Karpas-422 (cell line): Measurements from ENCODE around the gene TNFRSF17. TPM values are rescaled to one million over a fixed set of nuclear protein-coding genes. Genes with fewer than 3 reads are reported as not detected.

Experiments used
- DNase-seq: peaks from one replicate; pipeline ENCODE4 v3.0.0-alpha.2; 2015
- H2AFZ ChIP-seq: fragments of 200-600 bp; sonication (generic); 2 replicates; pipeline ENCODE4 v1.6.1; 2014; ENCODE audit warnings: antibody characterized with exemption, low read length, mixed read lengths
- H3K27ac ChIP-seq: fragments of 200-600 bp; sonication (generic); 2 replicates; pipeline ENCODE4 v1.5.1; 2014; ENCODE audit warnings: mild to moderate bottlenecking, low read length, moderate library complexity
- H3K27me3 ChIP-seq: fragments of 200-600 bp; sonication (generic); 2 replicates; pipeline ENCODE4 v1.6.1; 2014; ENCODE audit warnings: low read length, mixed read lengths
- H3K36me3 ChIP-seq: fragments of 200-600 bp; sonication (generic); 2 replicates; pipeline ENCODE4 v1.6.1; 2014; ENCODE audit warnings: low read length, mixed read lengths; ENCODE audit not compliant: insufficient read depth
- H3K4me1 ChIP-seq: fragments of 200-600 bp; sonication (generic); 2 replicates; pipeline ENCODE4 v1.6.1; 2014; ENCODE audit warnings: mild to moderate bottlenecking, low read length, mixed read lengths
- H3K4me2 ChIP-seq: fragments of 200-600 bp; sonication (generic); 2 replicates; pipeline ENCODE4 v1.6.1; 2014; ENCODE audit warnings: low read length, low read depth, mild to moderate bottlenecking; ENCODE audit not compliant: poor library complexity, severe bottlenecking
- H3K4me3 ChIP-seq: fragments of 200-600 bp; sonication (generic); 2 replicates; pipeline ENCODE4 v1.5.1; 2014; ENCODE audit warnings: mild to moderate bottlenecking, antibody characterized with exemption, low read length, mixed read lengths
- H3K79me2 ChIP-seq: fragments of 200-600 bp; sonication (generic); 2 replicates; pipeline ENCODE4 v1.6.1; 2014; ENCODE audit warnings: mild to moderate bottlenecking, low read length, mixed read lengths
- H3K9ac ChIP-seq: fragments of 200-600 bp; sonication (generic); 2 replicates; pipeline ENCODE4 v1.6.0; 2014; ENCODE audit warnings: low read length
- H3K9me2 ChIP-seq: fragments of 200-600 bp; sonication (generic), shearing (Covaris generic); replicated peaks from 2 replicates; pipeline ENCODE4 v1.6.0; 2014; ENCODE audit warnings: mild to moderate bottlenecking, low read length, moderate library complexity; ENCODE audit not compliant: insufficient read depth
- H3K9me3 ChIP-seq: fragments of 300-700, 200-600 bp; sonication (generic); 2 replicates; pipeline ENCODE4 v1.6.1; 2014; ENCODE audit warnings: low read length, mixed read lengths
- H4K20me1 ChIP-seq: fragments of 200-600 bp; sonication (generic); 2 replicates; pipeline ENCODE4 v1.6.1; 2014; ENCODE audit warnings: mild to moderate bottlenecking, antibody characterized with exemption, low read length, low read depth; ENCODE audit not compliant: insufficient read depth
- total RNA-seq: library from RNA; depleted of rRNA; stranded (reverse); fragments of >200 nt; shearing (Covaris generic); gene quantifications from 2 replicates; pipeline ENCODE4 v1.2.3, GENCODE V29; 2014; ENCODE audit warnings: low replicate concordance

TNFRSF17 gene
- total RNA-seq, 1 experiment from 2014 or later, result 24.0 TPM

DNA sequence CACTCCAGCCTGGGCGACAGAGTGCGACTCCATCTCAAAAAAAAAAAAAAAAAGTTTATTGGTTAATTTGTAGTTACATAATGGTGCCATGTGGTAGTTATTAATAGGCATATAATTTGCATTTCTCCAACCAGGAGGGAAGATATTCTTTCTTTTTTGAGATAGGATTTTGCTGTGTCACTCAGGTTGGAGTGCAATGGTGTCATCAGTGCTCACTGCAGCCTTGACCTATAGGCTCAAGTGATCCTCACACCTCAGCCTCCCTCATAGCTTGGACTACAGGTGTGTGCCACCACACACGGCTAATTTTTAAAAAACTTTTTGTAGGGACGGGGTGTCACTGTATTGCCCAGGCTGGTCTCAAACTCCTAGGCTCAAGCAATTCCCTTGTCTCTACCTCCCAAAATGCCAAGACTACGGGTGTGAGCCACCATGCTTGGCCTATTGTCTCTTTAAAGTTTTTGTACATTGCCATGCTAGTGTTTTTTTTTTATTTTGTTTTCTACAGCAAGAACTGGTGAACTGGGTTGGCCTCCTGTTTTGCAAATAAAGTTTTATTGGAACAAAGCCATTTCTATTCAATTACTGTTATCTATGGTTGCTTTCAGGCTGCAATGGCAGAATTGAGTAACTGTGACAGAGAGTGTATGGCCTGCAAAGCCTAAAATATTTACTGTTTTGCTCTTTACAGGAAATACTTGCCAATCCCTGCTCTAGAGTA, 23.4 kb downstream of the TNFRSF17 start:
- Histone ChIP-seq H4K20me1 (no peaks in the 10 kb centered on the region), H3K4me1 (no peaks in the 10 kb centered on the region), H3K9me3 (no peaks in the 10 kb centered on the region), H3K4me2 (no peak overlapping the region), H3K36me3 (no peaks in the 10 kb centered on the region), H3K4me3 (no peak overlapping the region), H3K27ac (no peak overlapping the region), H3K27me3 (no peaks in the 10 kb centered on the region), H3K9me2 (no peaks in the 10 kb centered on the region), H3K79me2 (peaks cover 50% of the 10 kb centered on the region), H2AFZ (no peak overlapping the region), H3K9ac (no peak overlapping the region)
- no peak for DNase-seq

GRCh38 chr16:11990702-11991390, 25.8 kb downstream of the TNFRSF17 start:
- Histone ChIP-seq H3K36me3 (no peaks in the 10 kb centered on the region), H3K9me2 (no peaks in the 10 kb centered on the region), H2AFZ (no peak overlapping the region), H3K27me3 (no peaks in the 10 kb centered on the region), H3K9me3 (no peaks in the 10 kb centered on the region), H3K27ac (no peak overlapping the region), H3K4me2 (no peak overlapping the region), H3K4me3 (no peak overlapping the region), H3K9ac (no peak overlapping the region), H4K20me1 (no peaks in the 10 kb centered on the region), H3K79me2 (peaks cover 41% of the 10 kb centered on the region), H3K4me1 (no peaks in the 10 kb centered on the region)
- DNase-seq, result no peak

GRCh38 chr16:11992008-11992584, 27.1 kb downstream of the TNFRSF17 start:
- Histone ChIP-seq H3K79me2 (peaks cover 36% of the 10 kb centered on the region), H3K36me3 (no peaks in the 10 kb centered on the region), H3K9ac (no peak overlapping the region), H3K27me3 (no peaks in the 10 kb centered on the region), H3K9me3 (no peaks in the 10 kb centered on the region), H3K4me3 (no peak overlapping the region), H3K9me2 (no peaks in the 10 kb centered on the region), H3K4me1 (peaks cover 10% of the 10 kb centered on the region), H3K27ac (no peak overlapping the region), H3K4me2 (no peak overlapping the region), H4K20me1 (no peaks in the 10 kb centered on the region), H2AFZ (no peak overlapping the region)
- no peak for DNase-seq

DNA sequence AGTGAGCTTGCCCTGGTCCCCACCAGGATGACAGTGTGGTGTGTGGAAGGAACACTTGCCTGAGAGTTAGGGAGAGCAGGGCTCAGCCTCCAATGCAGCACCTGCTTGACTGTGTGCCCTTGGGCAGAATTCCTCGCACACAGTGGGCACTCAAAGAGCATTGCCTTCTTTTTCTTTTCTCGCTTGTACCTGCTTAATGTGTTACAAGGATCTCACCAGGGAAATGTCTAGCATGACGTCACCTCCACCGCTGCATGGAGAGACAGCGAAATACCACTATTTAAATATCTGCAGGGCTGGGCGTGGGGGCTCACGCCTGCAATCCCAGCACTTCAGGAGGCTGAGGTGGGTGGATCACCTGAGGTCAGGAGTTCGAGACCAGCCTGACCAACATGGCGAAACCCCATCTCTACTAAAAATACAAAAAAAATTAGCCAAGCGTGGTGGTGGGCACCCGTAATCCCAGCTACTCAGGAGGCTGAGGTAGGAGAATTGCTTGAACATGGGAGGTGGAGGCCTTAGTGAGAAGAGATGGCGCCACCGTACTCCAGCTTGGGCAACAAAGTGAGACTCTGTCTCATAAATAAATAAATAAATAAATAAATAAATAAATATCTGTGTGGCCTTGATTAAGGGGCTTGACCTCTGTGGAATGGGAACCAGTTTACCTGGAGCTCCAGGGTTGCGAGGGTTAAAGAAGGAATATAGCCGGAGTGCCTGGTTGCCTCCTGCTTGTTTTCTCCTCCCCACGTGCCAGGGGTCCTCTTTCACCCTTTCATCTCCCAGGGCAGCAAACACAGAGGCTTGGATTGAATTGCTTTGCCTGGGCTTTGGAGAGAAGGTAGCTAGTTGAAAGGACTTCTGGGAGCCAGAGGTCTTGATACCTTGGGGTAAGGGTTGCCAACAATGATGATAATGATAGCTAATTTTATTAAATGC, 27.8 kb downstream of the TNFRSF17 start:
- Histone ChIP-seq H3K79me2 (peaks cover 31% of the 10 kb centered on the region), H3K9ac (no peak overlapping the region), H3K4me1 (peaks cover 17% of the 10 kb centered on the region)

GRCh38 chr16:11994143-11995119, 29.4 kb downstream of the TNFRSF17 start:
- no peak overlapping the region for H2AFZ ChIP-seq
- no peaks in the 10 kb centered on the region for H3K27me3 ChIP-seq
- no peaks in the 10 kb centered on the region for H4K20me1 ChIP-seq
- H3K79me2 ChIP-seq, result peaks cover 23% of the 10 kb centered on the region; the same call in 1 of the 2 replicates
- H3K9me2 ChIP-seq, result no peaks in the 10 kb centered on the region
- H3K4me1 ChIP-seq, result peaks cover 17% of the 10 kb centered on the region
- no peak overlapping the region for H3K27ac ChIP-seq
- DNase-seq, result no peak
- no peak overlapping the region for H3K4me2 ChIP-seq
- H3K36me3 ChIP-seq, result no peaks in the 10 kb centered on the region
- no peak overlapping the region for H3K4me3 ChIP-seq
- H3K9me3 ChIP-seq, result no peaks in the 10 kb centered on the region
- no peak overlapping the region for H3K9ac ChIP-seq

More for the DNA sequence above, 27.8 kb downstream of the TNFRSF17 start:
- Histone ChIP-seq H3K27me3 (no peaks in the 10 kb centered on the region), H3K9me2 (no peaks in the 10 kb centered on the region), H3K4me2 (no peak overlapping the region), H3K9me3 (no peaks in the 10 kb centered on the region), H2AFZ (no peak overlapping the region), H3K27ac (no peak overlapping the region), H3K36me3 (no peaks in the 10 kb centered on the region), H3K4me3 (no peak overlapping the region), H4K20me1 (no peaks in the 10 kb centered on the region)
- DNase-seq, result no peak

GRCh38 chr16:11996433-11997330, 31.7 kb downstream of the TNFRSF17 start:
- Histone ChIP-seq H3K4me1 (peaks cover 17% of the 10 kb centered on the region), H3K36me3 (no peaks in the 10 kb centered on the region), H3K4me3 (no peak overlapping the region), H3K27me3 (no peaks in the 10 kb centered on the region), H2AFZ (no peak overlapping the region), H3K9me3 (no peaks in the 10 kb centered on the region), H3K9ac (no peak overlapping the region), H3K27ac (no peak overlapping the region), H3K4me2 (peak overlapping the region; percentile 1), H3K9me2 (no peaks in the 10 kb centered on the region), H4K20me1 (no peaks in the 10 kb centered on the region), H3K79me2 (peaks cover 10% of the 10 kb centered on the region; the same call in 1 of the 2 replicates)
- DNase-seq, result no peak
